LNCAP (cell line): ENCODE data around the gene PSIP1.
A peak's percentile ranks its signal among the peaks of the same experiment; 100 is the strongest.

ENCODE experiments used
- CTCF ChIP-seq: fragments of 450-650 bp; IDR thresholded peaks from 2 replicates; pipeline ENCODE4 v1.5.1; 2017; ENCODE audit warnings: mild to moderate bottlenecking

Gene PSIP1

GRCh38 chr9:15422372-15423230 lies 88.2 kb downstream of the PSIP1 start, which contains the start of gene SNAPC3:
SNAPC3 (plus strand) TSS chr9:15422876; CDS start chr9:15422880, 4 bp downstream.
- TF ChIP-seq CTCF = no peak

GRCh38 chr9:15421990-15422371 lies 88.8 kb downstream of the PSIP1 start:
- TF ChIP-seq CTCF = no peak

GRCh38 chr9:15421532-15421931 lies 89.2 kb downstream of the PSIP1 start:
- no peak for TF ChIP-seq CTCF

- no peak for TF ChIP-seq CTCF
Measured at GRCh38 chr9:15420796-15421195, 90.0 kb downstream of the PSIP1 start.

- no peak for TF ChIP-seq CTCF
Measured at GRCh38 chr9:15417626-15418025, 93.1 kb downstream of the PSIP1 start.

- peak; percentile 61 for TF ChIP-seq CTCF
Measured at GRCh38 chr9:15416880-15417279, 93.9 kb downstream of the PSIP1 start.
